Measurements from ENCODE around the gene LEUTX.

DNA sequence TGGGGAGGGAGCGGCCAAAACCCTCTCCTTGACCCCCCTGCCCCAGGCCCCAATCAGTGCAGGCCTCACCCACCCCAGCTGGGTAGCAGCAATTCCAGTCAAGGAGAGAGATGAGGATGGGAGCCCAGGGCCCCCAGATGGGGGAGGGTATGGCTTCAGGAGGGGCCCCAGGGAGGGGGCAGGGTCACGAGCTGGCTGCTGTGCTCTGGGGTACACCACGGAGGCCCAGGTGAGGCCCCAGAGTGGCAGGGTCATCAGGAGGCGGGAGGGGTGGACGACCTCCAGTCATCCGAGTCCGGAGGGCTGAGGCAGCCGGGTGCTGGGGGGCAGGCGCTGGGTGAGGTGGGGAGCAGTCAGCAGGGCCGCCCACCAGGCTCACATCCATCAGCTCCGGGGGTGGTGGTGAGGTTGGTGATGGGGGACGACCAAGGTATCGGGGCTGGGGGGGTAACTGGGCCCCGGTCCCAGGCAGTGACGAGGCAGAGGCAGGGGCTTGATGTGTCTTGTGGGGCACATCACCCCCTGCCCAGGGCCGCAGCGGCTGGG, 47.0 kb downstream of the LEUTX start:
- TF ChIP-seq, protein P1, sequence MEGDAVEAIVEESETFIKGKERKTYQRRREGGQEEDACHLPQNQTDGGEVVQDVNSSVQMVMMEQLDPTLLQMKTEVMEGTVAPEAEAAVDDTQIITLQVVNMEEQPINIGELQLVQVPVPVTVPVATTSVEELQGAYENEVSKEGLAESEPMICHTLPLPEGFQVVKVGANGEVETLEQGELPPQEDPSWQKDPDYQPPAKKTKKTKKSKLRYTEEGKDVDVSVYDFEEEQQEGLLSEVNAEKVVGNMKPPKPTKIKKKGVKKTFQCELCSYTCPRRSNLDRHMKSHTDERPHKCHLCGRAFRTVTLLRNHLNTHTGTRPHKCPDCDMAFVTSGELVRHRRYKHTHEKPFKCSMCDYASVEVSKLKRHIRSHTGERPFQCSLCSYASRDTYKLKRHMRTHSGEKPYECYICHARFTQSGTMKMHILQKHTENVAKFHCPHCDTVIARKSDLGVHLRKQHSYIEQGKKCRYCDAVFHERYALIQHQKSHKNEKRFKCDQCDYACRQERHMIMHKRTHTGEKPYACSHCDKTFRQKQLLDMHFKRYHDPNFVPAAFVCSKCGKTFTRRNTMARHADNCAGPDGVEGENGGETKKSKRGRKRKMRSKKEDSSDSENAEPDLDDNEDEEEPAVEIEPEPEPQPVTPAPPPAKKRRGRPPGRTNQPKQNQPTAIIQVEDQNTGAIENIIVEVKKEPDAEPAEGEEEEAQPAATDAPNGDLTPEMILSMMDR (IDR thresholded peaks at IDR 0.05), result no peak
- TF ChIP-seq EP300 (IDR thresholded peaks at IDR 0.05), result no peak

Data from ovary (tissue), 3 donors.